Measurements from ENCODE around the gene TAC4.

TAC4 gene

GRCh38 chr17:49848019-49848473 lies at the start of gene TAC4:
Gene TAC4 (minus strand): TSS chr17:49848069. CDS start chr17:49848017, 52 bp downstream.
- no peak for DNase-seq

- no peak for DNase-seq
Observed at GRCh38 chr17:49896860-49897259, 49.0 kb upstream of the TAC4 start.

- no peak for DNase-seq
Observed at GRCh38 chr17:49896222-49896621, 48.4 kb upstream of the TAC4 start.

- DNase-seq: no peak
Observed at GRCh38 chr17:49895812-49896211, 47.9 kb upstream of the TAC4 start.

GRCh38 chr17:49894761-49895160 lies 46.9 kb upstream of the TAC4 start:
- DNase-seq: no peak

- DNase-seq: no peak
Observed at GRCh38 chr17:49891694-49892389, 44.0 kb upstream of the TAC4 start.

GRCh38 chr17:49891271-49891670 lies 43.4 kb upstream of the TAC4 start:
- no peak for DNase-seq

GRCh38 chr17:49890852-49891251 lies 43.0 kb upstream of the TAC4 start:
- DNase-seq: no peak

GRCh38 chr17:49890077-49890821 lies 42.4 kb upstream of the TAC4 start:
- no peak for DNase-seq

GRCh38 chr17:49889500-49889899 lies 41.6 kb upstream of the TAC4 start:
- no peak for DNase-seq

- DNase-seq: no peak
Observed at GRCh38 chr17:49887744-49888360, 40.0 kb upstream of the TAC4 start.

GRCh38 chr17:49887086-49887743 lies 39.3 kb upstream of the TAC4 start:
- DNase-seq: no peak

GRCh38 chr17:49886036-49886435 lies 38.2 kb upstream of the TAC4 start:
- no peak for DNase-seq

GRCh38 chr17:49882434-49882833 lies 34.6 kb upstream of the TAC4 start:
- DNase-seq: no peak

- DNase-seq: no peak
Observed at GRCh38 chr17:49881054-49881402, 33.2 kb upstream of the TAC4 start.

GRCh38 chr17:49880291-49881053 lies 32.6 kb upstream of the TAC4 start:
- peak; percentile 82 for DNase-seq

GRCh38 chr17:49878931-49879904 lies 31.3 kb upstream of the TAC4 start:
- no peak for DNase-seq

- no peak for DNase-seq
Observed at GRCh38 chr17:49875685-49876084, 27.8 kb upstream of the TAC4 start.

GRCh38 chr17:49874911-49875310 lies 27.0 kb upstream of the TAC4 start:
- DNase-seq: no peak

GRCh38 chr17:49873926-49874325 lies 26.1 kb upstream of the TAC4 start:
- no peak for DNase-seq

GRCh38 chr17:49873466-49873865 lies 25.6 kb upstream of the TAC4 start:
- no peak for DNase-seq

All from activated CD4-positive, alpha-beta T cell treated with anti-CD3 and anti-CD28 coated beads, Interleukin-2, Interleukin-6, amounts not matched to agents 100 ng/mL and 50 ng/mL, durations not matched to agents 16 hours and 8 hours (primary cell).